Tibial artery (tissue), 4 donors: ENCODE measurements around the gene PRKAR2B.

Experiments used
- DNase-seq, 2 donors: peaks; one replicate each; pipeline ENCODE4 v3.0.0-alpha.2; 2019
- H3K27ac ChIP-seq, 2 donors: fragments of 200-600 bp; sonication (generic) in 1 of 2; 1 replicate in 1 of 2; 2 replicates in 1 of 2; pipeline ENCODE4 v1.5.1; 2018 to 2019; ENCODE audit warnings: mild to moderate bottlenecking in 1 of 2
- H3K27me3 ChIP-seq, 2 donors: fragments of 200-600 bp; sonication (generic) in 1 of 2; one replicate each; pipeline versions ENCODE4 v1.5.1 to v1.6.0; 2016 to 2019
- H3K36me3 ChIP-seq, 3 donors: fragments of 200-600 bp; sonication (generic) in 2 of 3; one replicate each; pipeline ENCODE4 v1.5.1; 2016 to 2019; ENCODE audit warnings: mild to moderate bottlenecking in 2 of 3
- H3K4me1 ChIP-seq, 4 donors: fragments of 200-600 bp; sonication (generic) in 2 of 4; 1 replicate in 3 of 4; 2 replicates in 1 of 4; pipeline ENCODE4 v1.5.1; 2016 to 2019
- H3K4me3 ChIP-seq, 2 donors: fragments of 200-600 bp; sonication (generic) in 1 of 2; 1 replicate in 1 of 2; 2 replicates in 1 of 2; pipeline ENCODE4 v1.5.1; 2018 to 2019; ENCODE audit warnings: mild to moderate bottlenecking in 2 of 2
- H3K9me3 ChIP-seq, 3 donors: fragments of 200-600 bp; sonication (generic) in 1 of 3; one replicate each; pipeline ENCODE4 v1.5.1; 2016 to 2019
- intact Hi-C: fragments of 100-400 bp; cut with DNase I; formaldehyde crosslinking; loops from one replicate; pipeline ENCODE4 v1.15.0; 2023; ENCODE audit warnings: low total_unique reads
- TF ChIP-seq, protein P1 (sequence below), 2 experiments: fragments of 200-600 bp in 1 of 2; fragments of 450-650 bp in 1 of 2; IDR thresholded peaks; one replicate each; pipeline ENCODE4 v1.5.1; 2017 to 2019; ENCODE audit warnings: antibody characterized with exemption in 2 of 2, mild to moderate bottlenecking in 1 of 2, moderate library complexity in 1 of 2

Gene PRKAR2B

GRCh38 chr7:107034553-107034952, 10.0 kb upstream of the PRKAR2B start:
- Histone ChIP-seq H3K36me3 (no peaks in the 10 kb centered on the region), H3K27ac (no peak overlapping the region), H3K27me3 (no peaks in the 10 kb centered on the region), H3K4me1 (no peaks in the 10 kb centered on the region), H3K9me3 (no peaks in the 10 kb centered on the region), H3K4me3 (no peak overlapping the region)
- intact Hi-C loops = no loop called here
- TF ChIP-seq, protein P1, sequence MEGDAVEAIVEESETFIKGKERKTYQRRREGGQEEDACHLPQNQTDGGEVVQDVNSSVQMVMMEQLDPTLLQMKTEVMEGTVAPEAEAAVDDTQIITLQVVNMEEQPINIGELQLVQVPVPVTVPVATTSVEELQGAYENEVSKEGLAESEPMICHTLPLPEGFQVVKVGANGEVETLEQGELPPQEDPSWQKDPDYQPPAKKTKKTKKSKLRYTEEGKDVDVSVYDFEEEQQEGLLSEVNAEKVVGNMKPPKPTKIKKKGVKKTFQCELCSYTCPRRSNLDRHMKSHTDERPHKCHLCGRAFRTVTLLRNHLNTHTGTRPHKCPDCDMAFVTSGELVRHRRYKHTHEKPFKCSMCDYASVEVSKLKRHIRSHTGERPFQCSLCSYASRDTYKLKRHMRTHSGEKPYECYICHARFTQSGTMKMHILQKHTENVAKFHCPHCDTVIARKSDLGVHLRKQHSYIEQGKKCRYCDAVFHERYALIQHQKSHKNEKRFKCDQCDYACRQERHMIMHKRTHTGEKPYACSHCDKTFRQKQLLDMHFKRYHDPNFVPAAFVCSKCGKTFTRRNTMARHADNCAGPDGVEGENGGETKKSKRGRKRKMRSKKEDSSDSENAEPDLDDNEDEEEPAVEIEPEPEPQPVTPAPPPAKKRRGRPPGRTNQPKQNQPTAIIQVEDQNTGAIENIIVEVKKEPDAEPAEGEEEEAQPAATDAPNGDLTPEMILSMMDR (IDR thresholded peaks at IDR 0.05) = no peak
- no peak for DNase-seq

GRCh38 chr7:107035446-107035845, 9.1 kb upstream of the PRKAR2B start:
- no peaks in the 10 kb centered on the region for H3K36me3 ChIP-seq
- no peaks in the 10 kb centered on the region for H3K9me3 ChIP-seq
- H3K4me1 ChIP-seq = no peaks in the 10 kb centered on the region
- intact Hi-C loops = no loop called here
- TF ChIP-seq, protein P1 (IDR thresholded peaks at IDR 0.05) = no peak
- no peak for DNase-seq
- no peak overlapping the region for H3K4me3 ChIP-seq
- no peaks in the 10 kb centered on the region for H3K27me3 ChIP-seq
- H3K27ac ChIP-seq = no peak overlapping the region

- H3K4me3 ChIP-seq = no peak overlapping the region
- DNase-seq = no peak
- H3K9me3 ChIP-seq = no peaks in the 10 kb centered on the region
- H3K4me1 ChIP-seq = no peaks in the 10 kb centered on the region
- TF ChIP-seq, protein P1 (IDR thresholded peaks at IDR 0.05) = no peak
- no peak overlapping the region for H3K27ac ChIP-seq
- H3K27me3 ChIP-seq = no peaks in the 10 kb centered on the region
- intact Hi-C loops = no loop called here
- H3K36me3 ChIP-seq = no peaks in the 10 kb centered on the region
These were observed 8.0 kb upstream of the PRKAR2B start for GRCh38 chr7:107036535-107036934.

DNA sequence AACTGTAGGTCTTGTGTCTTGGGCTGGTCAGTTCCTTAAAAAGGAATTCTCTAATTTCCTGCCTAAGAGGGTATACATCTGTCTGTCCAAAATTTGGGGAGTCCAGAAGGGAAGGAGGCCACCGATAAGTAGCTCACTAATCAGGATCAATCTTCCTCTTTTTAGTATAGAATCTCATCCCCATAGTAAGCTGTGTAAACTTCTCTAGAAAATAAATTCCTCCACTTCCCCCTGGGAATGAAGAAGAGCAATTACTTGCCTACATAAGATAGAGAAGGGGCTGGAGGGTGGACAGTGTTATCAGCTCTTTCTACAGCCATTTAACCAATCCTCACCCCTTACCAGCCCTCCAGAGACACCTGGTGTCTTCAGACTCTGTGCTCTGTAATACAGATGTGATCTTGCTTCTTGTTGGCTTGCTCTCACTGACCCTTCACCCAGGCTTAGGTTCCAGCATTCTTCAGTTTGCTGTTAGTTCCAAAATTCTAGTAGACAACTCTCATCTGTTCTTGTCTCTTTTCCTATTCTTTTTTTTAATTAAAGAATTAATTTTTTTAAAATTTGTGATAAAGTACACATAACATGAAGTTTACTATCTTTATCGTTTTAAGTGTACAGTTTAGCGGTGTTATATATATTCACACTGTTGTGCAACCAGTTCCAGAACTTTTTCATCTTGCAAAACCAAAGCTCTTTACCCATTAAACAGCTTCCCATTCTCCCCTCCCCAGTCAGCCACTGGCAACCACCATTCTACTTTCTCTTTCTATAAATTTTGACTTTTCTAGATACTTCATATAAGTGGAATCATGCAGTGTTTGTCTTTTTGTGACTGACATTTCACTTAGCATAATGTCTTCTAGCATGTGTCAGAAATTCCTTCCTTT, 6.5 kb upstream of the PRKAR2B start:
- Histone ChIP-seq H3K27me3 (no peaks in the 10 kb centered on the region), H3K4me3 (no peak overlapping the region), H3K36me3 (no peaks in the 10 kb centered on the region), H3K9me3 (peaks cover 0 to 6% (median 0%) of the 10 kb centered on the region in 3 donors), H3K27ac (no peak overlapping the region), H3K4me1 (no peaks in the 10 kb centered on the region)
- DNase-seq = no peak
- intact Hi-C loops = no loop called here
- TF ChIP-seq, protein P1 (IDR thresholded peaks at IDR 0.05) = no peak

- Histone ChIP-seq H3K27me3 (no peaks in the 10 kb centered on the region), H3K4me1 (no peaks in the 10 kb centered on the region), H3K9me3 (peaks cover 0 to 6% (median 0%) of the 10 kb centered on the region in 3 donors), H3K36me3 (no peaks in the 10 kb centered on the region), H3K27ac (no peak overlapping the region), H3K4me3 (no peak overlapping the region)
- no peak for DNase-seq
- intact Hi-C loops = no loop called here
- TF ChIP-seq, protein P1 (IDR thresholded peaks at IDR 0.05) = no peak
These were observed 5.2 kb upstream of the PRKAR2B start for GRCh38 chr7:107039199-107039900.
